Prostate gland (tissue), 2 donors: Measurements from ENCODE around the gene LSS.

Experiments
- CTCF ChIP-seq, 4 experiments: fragments of 200-600 bp in 2 of 4; fragments of 450-650 bp in 2 of 4; sonication (generic) in 2 of 4; IDR thresholded peaks; 1 replicate in 3 of 4; 2 replicates in 1 of 4; pipeline ENCODE4 v1.5.1; 2016 to 2019; ENCODE audit warnings: antibody characterized with exemption in 4 of 4, mild to moderate bottlenecking in 2 of 4, moderate library complexity in 2 of 4
- POLR2A ChIP-seq: fragments of 450-650 bp; IDR thresholded peaks from one replicate; pipeline ENCODE4 v1.6.1; 2016; ENCODE audit warnings: antibody characterized with exemption, mild to moderate bottlenecking
- POLR2AphosphoS5 ChIP-seq: sonication (generic); formaldehyde crosslinking; IDR thresholded peaks from one replicate; pipeline ENCODE4 v1.6.1; 2017; ENCODE audit warnings: antibody characterized with exemption

- TF ChIP-seq CTCF (IDR thresholded peaks at IDR 0.05): no peak
- TF ChIP-seq POLR2A: no peak
- TF ChIP-seq POLR2AphosphoS5: no peak
Observed at GRCh38 chr21:46220275-46220810, 8.2 kb downstream of the LSS start.
